Measurements from ENCODE around the gene RSPH3.
A peak's percentile ranks its signal among the peaks of the same experiment; 100 is the strongest.

Gene RSPH3

GRCh38 chr6:158970640-158971275 is 29.2 kb downstream of the RSPH3 start:
- TF ChIP-seq CTCF (conservative IDR thresholded peaks at IDR 0.05; ENCODE audit: low read length), result no peak
- DNase-seq (ENCODE audit: low read depth), result no peak

GRCh38 chr6:158969148-158969547 is 30.9 kb downstream of the RSPH3 start:
- no peak for TF ChIP-seq CTCF (conservative IDR thresholded peaks at IDR 0.05; ENCODE audit: low read length)
- no peak for DNase-seq (ENCODE audit: low read depth)
- no peak overlapping the region for H3K4me3 ChIP-seq (ENCODE audit: low read length)

More at GRCh38 chr6:158970640-158971275, 29.2 kb downstream of the RSPH3 start:
- H3K4me3 ChIP-seq (ENCODE audit: low read length), result no peak overlapping the region

- TF ChIP-seq CTCF (conservative IDR thresholded peaks at IDR 0.05; ENCODE audit: low read length), result no peak
- H3K4me3 ChIP-seq (ENCODE audit: low read length), result no peak overlapping the region
- DNase-seq (ENCODE audit: low read depth), result no peak
Observed at GRCh38 chr6:158963020-158963808, 36.8 kb downstream of the RSPH3 start.

DNA sequence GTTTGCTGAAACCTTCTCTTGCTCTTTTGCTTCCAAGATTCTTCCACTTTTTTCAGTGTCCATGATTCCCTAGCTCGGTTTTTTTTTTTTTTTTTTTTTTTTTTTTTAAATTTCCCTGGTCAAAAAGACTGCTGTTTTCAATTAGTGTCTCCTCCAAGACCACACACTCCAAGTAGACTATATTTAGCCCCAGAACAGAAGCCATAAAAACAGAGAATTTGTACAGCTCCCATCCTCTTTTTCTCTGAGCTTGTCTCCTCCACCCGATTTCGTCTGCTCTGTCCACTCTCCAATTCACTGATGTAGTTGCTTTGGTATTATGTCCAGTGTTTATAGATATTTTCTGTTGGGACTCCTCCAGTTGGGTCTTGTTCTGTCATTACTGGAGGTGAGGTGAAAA is 37.6 kb downstream of the RSPH3 start:
- no peak overlapping the region for H3K4me3 ChIP-seq (ENCODE audit: low read length)
- no peak for TF ChIP-seq CTCF (conservative IDR thresholded peaks at IDR 0.05; ENCODE audit: low read length)
- DNase-seq (ENCODE audit: low read depth), result peak; percentile 68

GRCh38 chr6:158960026-158960425 is 40.0 kb downstream of the RSPH3 start:
- no peak for TF ChIP-seq CTCF (conservative IDR thresholded peaks at IDR 0.05; ENCODE audit: low read length)
- no peak overlapping the region for H3K4me3 ChIP-seq (ENCODE audit: low read length)
- DNase-seq (ENCODE audit: low read depth), result no peak

- no peak overlapping the region for H3K4me3 ChIP-seq (ENCODE audit: low read length)
- no peak for DNase-seq (ENCODE audit: low read depth)
- no peak for TF ChIP-seq CTCF (conservative IDR thresholded peaks at IDR 0.05; ENCODE audit: low read length)
Observed at GRCh38 chr6:158959552-158959951, 40.5 kb downstream of the RSPH3 start.

Data from AG10803 (cell line).